ENCODE results near the gene RIPPLY3.

RIPPLY3 gene, protein sequence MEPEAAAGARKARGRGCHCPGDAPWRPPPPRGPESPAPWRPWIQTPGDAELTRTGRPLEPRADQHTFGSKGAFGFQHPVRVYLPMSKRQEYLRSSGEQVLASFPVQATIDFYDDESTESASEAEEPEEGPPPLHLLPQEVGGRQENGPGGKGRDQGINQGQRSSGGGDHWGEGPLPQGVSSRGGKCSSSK

DNA sequence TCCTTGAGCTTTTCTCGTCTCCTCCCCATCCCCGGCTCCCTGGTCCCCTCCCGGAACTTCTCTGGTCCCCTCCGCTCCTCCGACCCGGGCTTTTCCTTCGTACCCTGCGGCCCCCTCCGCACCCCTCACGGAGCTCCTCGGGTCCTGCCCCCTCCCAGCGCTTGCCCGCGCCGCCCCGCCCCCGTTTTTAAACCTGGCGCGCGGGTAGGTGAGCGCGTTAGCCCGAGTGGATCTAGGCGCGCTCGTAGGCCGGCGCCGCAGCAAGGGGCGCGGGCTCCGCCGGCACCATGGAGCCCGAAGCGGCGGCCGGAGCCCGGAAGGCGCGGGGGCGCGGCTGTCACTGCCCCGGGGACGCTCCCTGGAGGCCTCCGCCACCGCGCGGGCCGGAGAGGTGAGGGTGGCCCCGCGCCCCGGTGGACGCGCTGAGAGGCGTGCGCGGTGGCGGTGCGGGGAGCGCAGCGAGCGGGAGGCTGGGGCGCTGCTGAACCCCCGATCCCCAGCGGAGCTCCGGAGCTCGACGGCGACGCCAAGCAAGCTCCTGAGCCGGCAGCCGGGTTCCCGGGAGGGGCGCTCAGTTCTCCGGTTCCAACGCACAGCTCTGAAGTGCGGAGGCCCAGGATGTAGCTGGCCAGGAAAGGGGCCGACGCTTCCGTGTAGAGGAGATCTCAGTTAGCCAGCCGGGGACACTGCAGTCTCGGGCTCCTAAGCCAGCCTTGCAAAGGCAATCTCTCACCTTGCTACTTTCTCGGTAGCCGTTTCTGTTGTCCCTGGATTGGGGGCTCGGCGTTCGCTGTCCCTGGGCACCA lies at the start of gene RIPPLY3:
TSS of gene RIPPLY3 (plus strand) at position 217 of the 806 bp plus-strand sequence. CDS start at position 288, 71 bp downstream.
- peak; percentile 8 for DNase-seq (ENCODE audit: low read depth)
- TF ChIP-seq, protein P1, sequence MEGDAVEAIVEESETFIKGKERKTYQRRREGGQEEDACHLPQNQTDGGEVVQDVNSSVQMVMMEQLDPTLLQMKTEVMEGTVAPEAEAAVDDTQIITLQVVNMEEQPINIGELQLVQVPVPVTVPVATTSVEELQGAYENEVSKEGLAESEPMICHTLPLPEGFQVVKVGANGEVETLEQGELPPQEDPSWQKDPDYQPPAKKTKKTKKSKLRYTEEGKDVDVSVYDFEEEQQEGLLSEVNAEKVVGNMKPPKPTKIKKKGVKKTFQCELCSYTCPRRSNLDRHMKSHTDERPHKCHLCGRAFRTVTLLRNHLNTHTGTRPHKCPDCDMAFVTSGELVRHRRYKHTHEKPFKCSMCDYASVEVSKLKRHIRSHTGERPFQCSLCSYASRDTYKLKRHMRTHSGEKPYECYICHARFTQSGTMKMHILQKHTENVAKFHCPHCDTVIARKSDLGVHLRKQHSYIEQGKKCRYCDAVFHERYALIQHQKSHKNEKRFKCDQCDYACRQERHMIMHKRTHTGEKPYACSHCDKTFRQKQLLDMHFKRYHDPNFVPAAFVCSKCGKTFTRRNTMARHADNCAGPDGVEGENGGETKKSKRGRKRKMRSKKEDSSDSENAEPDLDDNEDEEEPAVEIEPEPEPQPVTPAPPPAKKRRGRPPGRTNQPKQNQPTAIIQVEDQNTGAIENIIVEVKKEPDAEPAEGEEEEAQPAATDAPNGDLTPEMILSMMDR (conservative IDR thresholded peaks at IDR 0.05; ENCODE audit: low read length) = no peak
- peak within 1 kb of the TSS; percentile 40 for H3K4me3 ChIP-seq (ENCODE audit: low read length)

DNA sequence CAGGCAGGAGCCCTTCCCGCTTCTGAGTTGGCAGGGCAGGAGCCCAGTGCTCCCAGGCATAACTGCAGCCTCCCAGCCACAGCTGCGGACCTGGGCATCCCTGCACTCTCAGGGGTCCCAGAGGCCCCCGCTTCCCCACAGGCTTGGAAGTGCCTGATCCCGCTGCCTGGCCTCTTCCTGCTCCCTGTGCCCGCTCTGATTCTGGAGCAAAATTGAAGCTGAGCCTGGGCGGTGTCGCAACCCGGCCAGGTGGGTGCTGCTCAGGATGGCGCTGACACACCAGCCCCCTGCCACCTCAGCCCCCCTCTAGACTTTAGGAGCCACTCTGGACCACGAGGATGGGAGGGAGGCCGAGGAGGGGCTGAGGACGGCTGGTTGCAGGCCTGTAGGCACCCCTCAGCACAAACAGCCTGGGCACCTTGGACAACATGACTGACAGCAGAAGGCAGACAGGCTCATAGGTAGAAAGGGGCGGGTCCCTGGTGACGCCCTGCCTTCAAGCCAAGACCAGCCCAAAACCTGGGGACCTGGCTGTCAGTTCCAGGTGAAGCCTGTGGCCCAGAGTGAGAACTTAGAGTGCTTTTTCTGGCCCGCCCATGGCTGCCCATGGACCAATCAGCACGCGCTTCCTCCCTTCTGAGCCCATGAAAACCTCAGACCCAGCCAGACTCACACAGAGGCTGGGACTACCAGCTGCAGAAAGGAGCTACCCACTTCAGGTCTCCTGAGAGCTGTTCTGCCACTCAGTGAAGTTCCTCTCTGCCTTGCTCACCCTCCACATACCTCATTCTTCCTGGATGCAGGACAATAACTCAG lies 47.3 kb upstream of the RIPPLY3 start:
- no peak for DNase-seq (ENCODE audit: low read depth)
- TF ChIP-seq, protein P1 (conservative IDR thresholded peaks at IDR 0.05; ENCODE audit: low read length) = no peak
- H3K4me3 ChIP-seq (ENCODE audit: low read length) = no peak overlapping the region

DNA sequence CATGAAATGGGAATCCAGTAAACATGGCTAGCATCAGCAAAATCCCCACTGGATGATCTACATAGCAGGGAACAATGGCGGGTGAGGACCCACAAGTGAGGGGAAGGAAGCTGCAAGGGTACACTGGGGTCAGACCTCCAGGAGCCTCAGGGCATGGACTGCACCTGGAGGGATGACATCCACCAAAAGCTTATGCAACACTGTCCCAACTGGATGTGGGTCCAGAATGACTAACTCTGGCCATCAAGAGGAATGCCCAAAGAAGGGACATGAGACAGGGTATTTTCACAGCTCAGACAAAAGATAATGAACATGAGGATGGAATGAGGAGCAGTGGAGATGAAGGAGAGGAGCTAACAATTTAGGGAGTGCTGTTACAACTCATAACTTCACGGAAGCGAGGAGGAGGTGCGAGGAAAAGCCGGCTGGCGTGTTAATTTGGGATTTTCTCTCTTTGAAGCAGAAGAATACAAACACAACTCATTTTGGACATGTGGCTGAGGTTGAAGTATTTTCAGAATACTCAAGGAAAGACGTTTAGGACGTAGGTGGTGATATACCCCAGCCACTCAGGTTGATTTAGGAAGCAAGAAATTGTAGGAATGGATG lies 45.7 kb upstream of the RIPPLY3 start:
- no peak overlapping the region for H3K4me3 ChIP-seq (ENCODE audit: low read length)
- TF ChIP-seq, protein P1 (conservative IDR thresholded peaks at IDR 0.05; ENCODE audit: low read length) = no peak
- no peak for DNase-seq (ENCODE audit: low read depth)

DNA sequence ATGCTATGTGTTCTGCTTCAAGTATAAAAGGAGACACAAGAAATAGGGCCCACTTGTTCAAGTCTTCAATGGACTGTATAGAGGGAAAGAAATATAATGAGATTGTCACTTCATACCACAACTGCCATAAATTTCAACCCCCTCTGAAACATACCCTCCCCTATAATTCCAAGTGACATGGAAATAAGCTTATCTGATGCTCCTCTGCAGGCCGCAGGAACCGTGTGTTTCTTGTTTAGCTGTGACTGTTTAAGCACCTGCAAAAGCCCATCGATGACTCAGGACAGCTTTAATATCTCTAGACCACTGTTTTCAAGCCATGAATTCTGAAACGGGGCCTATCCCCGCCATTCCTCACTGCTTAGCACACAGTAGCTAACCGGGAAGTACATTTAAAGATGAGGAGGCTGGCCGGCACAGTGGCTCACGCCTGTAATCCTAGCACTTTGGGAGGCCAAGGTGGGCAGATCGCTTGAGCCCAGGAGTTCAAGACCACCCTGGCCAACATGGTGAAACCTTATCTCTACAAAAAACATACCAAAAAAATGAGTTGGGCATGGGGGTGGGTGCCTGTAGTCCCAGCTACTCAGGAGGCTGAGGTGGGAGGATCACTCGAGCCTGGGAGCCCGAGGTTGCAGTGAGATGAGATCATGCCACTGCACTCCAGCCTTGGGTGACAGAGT lies 44.3 kb upstream of the RIPPLY3 start:
- no peak for DNase-seq (ENCODE audit: low read depth)
- H3K4me3 ChIP-seq (ENCODE audit: low read length) = no peak overlapping the region
- TF ChIP-seq, protein P1 (conservative IDR thresholded peaks at IDR 0.05; ENCODE audit: low read length) = no peak

DNA sequence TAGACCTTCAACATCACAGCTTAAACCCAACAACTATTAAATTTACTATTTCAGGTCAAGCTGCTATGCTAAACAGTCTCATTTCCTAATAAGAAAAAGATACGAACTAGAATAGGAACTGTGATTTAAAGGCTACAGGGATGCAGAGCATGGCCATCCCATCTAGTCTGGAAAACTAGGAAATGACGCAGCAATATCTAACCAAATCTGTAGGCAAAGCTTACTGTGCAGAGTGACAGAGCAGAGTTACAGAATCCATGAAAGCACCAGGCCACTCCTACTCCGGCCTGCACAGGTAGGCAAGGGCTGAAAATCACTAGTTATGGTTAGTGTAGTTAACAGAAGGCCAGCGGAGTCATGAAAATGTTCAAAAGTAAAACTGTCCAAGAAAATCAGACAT lies 42.1 kb upstream of the RIPPLY3 start:
- no peak for DNase-seq (ENCODE audit: low read depth)
- H3K4me3 ChIP-seq (ENCODE audit: low read length) = no peak overlapping the region
- TF ChIP-seq, protein P1 (conservative IDR thresholded peaks at IDR 0.05; ENCODE audit: low read length) = no peak
